GM21737 (cell line): Measurements from ENCODE around the gene ABCG4.
"Not testable (repeated sequence)": the region's sequence is repeated elsewhere in the genome, so short reads cannot be mapped to it uniquely, and the experiment has no call there.

Experiments used
- ATAC-seq: cut with Tn5 transposase; IDR thresholded peaks from one replicate; pipeline ENCODE4 v1.9.1; 2021; ENCODE audit warnings: mild to moderate bottlenecking, moderate library complexity; ENCODE audit not compliant: unreplicated experiment

The ABCG4 gene

GRCh38 chr11:119115484-119116234, 33.2 kb upstream of the ABCG4 start:
- no peak for ATAC-seq

GRCh38 chr11:119116235-119116594, 32.6 kb upstream of the ABCG4 start:
- ATAC-seq = no peak

- ATAC-seq = no peak
These were observed 32.3 kb upstream of the ABCG4 start for GRCh38 chr11:119116601-119117000.

GRCh38 chr11:119117004-119117706, 31.7 kb upstream of the ABCG4 start:
- ATAC-seq = no peak

- ATAC-seq = no peak
These were observed 30.6 kb upstream of the ABCG4 start for GRCh38 chr11:119118227-119118626.

- ATAC-seq = no peak
These were observed 29.9 kb upstream of the ABCG4 start for GRCh38 chr11:119118946-119119345.

GRCh38 chr11:119120639-119121007, 28.2 kb upstream of the ABCG4 start:
- ATAC-seq = no peak

GRCh38 chr11:119121008-119121810, 27.6 kb upstream of the ABCG4 start, which contains the start of gene HINFP:
Gene HINFP, plus strand, starts transcription at chr11:119121580. Its CDS starts 5,365 bp downstream, at chr11:119126945.
- ATAC-seq = peak; percentile 94

GRCh38 chr11:119121811-119122124, 27.1 kb upstream of the ABCG4 start:
- peak; percentile 12 for ATAC-seq

- ATAC-seq = no peak
These were observed 23.0 kb upstream of the ABCG4 start for GRCh38 chr11:119125821-119126220.

- no peak for ATAC-seq
These were observed 22.1 kb upstream of the ABCG4 start for GRCh38 chr11:119126675-119127268.

GRCh38 chr11:119130662-119131061, 18.2 kb upstream of the ABCG4 start:
- no peak for ATAC-seq

- no peak for ATAC-seq
These were observed 14.4 kb upstream of the ABCG4 start for GRCh38 chr11:119134389-119134978.

GRCh38 chr11:119139276-119139675, 9.6 kb upstream of the ABCG4 start:
- not testable (repeated sequence) for ATAC-seq

GRCh38 chr11:119144825-119145486, 3.9 kb upstream of the ABCG4 start:
- ATAC-seq = no peak

- no peak for ATAC-seq
These were observed 3.3 kb upstream of the ABCG4 start for GRCh38 chr11:119145551-119145950.

GRCh38 chr11:119147604-119148333, 1.1 kb upstream of the ABCG4 start:
- ATAC-seq = no peak

GRCh38 chr11:119148720-119149017, 183 bp upstream of the ABCG4 start:
- ATAC-seq = no peak

GRCh38 chr11:119149786-119150275, 979 bp downstream of the ABCG4 start:
- ATAC-seq = no peak

GRCh38 chr11:119152043-119152442, 3.2 kb downstream of the ABCG4 start:
- no peak for ATAC-seq
